HUES48 (cell line): ENCODE data around the gene BTBD7.
A peak's percentile ranks its signal among the peaks of the same experiment; 100 is the strongest.

Experiments
- H3K27ac ChIP-seq: one replicate; pipeline ENCODE4 v1.7.0; 2013; ENCODE audit warnings: low read depth, low read length, inconsistent platforms
- H3K27me3 ChIP-seq: 2 replicates; pipeline ENCODE4 v1.6.1; 2013; ENCODE audit warnings: mild to moderate bottlenecking, low read length; ENCODE audit not compliant: control insufficient read depth, insufficient read depth
- H3K36me3 ChIP-seq: 2 replicates; pipeline ENCODE4 v1.6.1; 2013; ENCODE audit warnings: low read length; ENCODE audit not compliant: control insufficient read depth, insufficient read depth
- H3K4me1 ChIP-seq: 2 replicates; pipeline ENCODE4 v1.6.1; 2013; ENCODE audit warnings: mild to moderate bottlenecking, low read length; ENCODE audit not compliant: control insufficient read depth, insufficient read depth
- H3K4me3 ChIP-seq: 2 replicates; pipeline ENCODE4 v1.5.1; 2013; ENCODE audit warnings: mild to moderate bottlenecking, low read depth, low read length
- H3K9ac ChIP-seq: 2 replicates; pipeline ENCODE4 v1.6.1; 2013; ENCODE audit warnings: mild to moderate bottlenecking, low read depth, low read length, moderate library complexity
- H3K9me3 ChIP-seq: 2 replicates; pipeline ENCODE4 v1.6.1; 2013; ENCODE audit warnings: low read length; ENCODE audit not compliant: control insufficient read depth, insufficient read depth

BTBD7 gene

DNA sequence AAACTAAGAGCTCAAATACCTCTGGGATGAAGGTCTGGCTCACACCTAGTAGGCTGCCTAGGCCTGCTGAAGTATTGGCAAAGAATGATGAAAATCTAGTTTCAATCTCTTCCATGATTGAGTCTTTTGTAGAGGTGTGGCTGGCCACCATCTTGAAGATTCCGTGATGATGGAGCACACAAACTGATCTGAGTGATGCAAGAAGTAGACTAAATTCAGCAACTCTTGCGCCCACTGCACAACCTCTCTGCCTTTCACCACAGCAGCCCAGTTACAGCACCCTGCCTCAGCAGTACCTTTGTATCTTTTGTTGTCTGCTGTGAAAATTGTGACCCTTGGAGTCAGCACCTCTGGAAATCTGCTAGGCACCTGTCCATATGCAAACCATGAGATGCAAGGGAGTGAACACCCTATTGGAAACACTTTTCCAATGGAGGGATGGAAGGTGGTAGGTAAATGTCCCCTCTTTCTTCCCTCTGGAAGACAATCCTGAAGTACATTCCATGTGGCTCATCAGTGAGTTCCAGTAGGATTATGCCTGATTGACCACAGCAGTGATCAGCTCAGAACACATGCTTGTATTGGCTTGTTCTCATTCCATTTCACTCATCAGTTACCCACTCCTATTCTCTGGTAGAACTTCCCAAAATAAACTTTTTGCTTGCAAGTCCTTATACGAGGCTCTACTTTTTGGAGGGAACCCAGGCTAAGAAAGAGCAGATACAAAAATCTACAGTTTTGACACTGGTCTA lies 58.6 kb downstream of the BTBD7 start:
- H3K4me1 ChIP-seq = no peaks in the 10 kb centered on the region; the same call in 1 of the 2 replicates
- H3K9ac ChIP-seq = no peak overlapping the region
- no peaks in the 10 kb centered on the region for H3K27me3 ChIP-seq
- H3K27ac ChIP-seq = no peak overlapping the region
- H3K4me3 ChIP-seq = no peak overlapping the region
- H3K9me3 ChIP-seq = no peaks in the 10 kb centered on the region
- no peaks in the 10 kb centered on the region for H3K36me3 ChIP-seq

DNA sequence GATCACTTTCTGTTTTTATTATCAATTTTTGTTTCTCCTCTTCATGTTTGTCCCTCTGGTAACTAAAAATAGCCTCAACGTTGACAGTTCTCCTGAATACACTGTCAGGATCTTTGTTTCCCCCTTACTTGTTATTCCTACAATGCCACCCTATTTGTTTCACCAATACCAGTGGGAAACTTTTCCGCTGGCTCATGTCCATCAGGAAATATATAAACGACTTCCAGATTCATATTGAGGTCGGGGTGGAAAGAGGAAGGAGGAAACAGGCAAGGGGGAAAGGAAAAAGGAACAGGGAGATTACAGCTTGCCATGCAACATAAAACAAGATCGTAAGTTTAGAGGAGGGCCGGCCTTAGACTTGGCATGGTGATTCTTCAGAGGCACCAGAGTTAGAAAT lies 61.7 kb downstream of the BTBD7 start:
- no peaks in the 10 kb centered on the region for H3K9me3 ChIP-seq
- no peak overlapping the region for H3K9ac ChIP-seq
- no peaks in the 10 kb centered on the region for H3K4me1 ChIP-seq
- H3K27ac ChIP-seq = no peak overlapping the region
- no peaks in the 10 kb centered on the region for H3K27me3 ChIP-seq
- H3K36me3 ChIP-seq = no peaks in the 10 kb centered on the region
- no peak overlapping the region for H3K4me3 ChIP-seq

DNA sequence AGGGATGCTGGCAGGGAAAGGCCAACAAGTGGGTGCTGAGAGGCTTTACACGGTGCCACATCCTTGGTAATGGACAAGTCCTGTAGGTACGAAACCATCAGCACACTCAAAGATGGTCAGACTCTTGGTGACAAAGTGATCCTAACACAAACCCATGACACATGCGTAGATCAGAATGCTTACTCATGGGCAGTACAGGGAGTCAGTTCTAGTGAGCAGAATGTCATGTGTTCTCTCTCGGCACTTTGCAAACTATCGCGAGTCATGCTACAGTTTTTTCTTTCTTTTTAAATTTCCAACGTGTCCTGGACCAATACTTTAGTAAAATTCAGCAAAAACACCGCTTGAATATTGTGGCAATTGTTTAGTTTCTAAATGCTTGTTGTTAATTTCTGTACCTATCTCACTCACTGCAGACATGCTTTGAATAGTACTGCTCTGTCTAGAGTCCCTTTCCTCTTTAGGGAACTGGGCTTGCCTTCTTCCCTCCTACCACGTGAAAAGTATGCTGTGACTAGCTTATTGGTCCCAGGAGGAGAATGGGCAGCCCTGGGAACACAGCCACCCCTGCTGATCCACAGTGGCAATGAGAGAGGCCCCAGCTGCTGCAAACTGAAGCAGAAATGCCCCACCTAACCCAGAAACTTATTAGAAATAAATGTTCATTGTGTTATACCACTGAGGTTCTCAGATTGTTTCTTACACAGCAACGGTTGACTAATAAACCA lies 63.3 kb downstream of the BTBD7 start:
- Histone ChIP-seq H3K9ac (no peak overlapping the region), H3K27me3 (no peaks in the 10 kb centered on the region), H3K36me3 (no peaks in the 10 kb centered on the region), H3K4me1 (no peaks in the 10 kb centered on the region), H3K4me3 (no peak overlapping the region), H3K9me3 (no peaks in the 10 kb centered on the region), H3K27ac (no peak overlapping the region)

DNA sequence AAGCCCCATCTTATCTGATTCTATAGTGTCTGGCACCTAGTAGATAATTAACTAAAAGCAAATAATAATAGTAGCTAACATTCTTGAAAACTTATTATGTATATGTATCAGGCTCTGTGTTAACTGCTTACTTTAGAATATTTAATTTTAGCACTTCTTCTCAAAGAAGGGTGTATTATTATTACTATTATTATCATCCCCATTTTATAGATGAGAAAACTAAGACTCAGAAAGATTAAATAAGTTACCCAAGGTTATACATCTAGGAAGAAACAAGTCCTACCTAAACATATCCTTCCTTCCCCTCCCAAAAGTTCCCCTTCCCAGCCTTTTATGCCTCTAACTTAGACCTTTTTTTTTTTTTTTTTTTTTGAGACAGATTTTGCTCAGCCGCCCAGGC lies 64.4 kb downstream of the BTBD7 start:
- Histone ChIP-seq H3K27me3 (no peaks in the 10 kb centered on the region), H3K9ac (no peak overlapping the region), H3K36me3 (peaks cover 5% of the 10 kb centered on the region), H3K9me3 (no peaks in the 10 kb centered on the region), H3K4me1 (no peaks in the 10 kb centered on the region), H3K27ac (no peak overlapping the region), H3K4me3 (no peak overlapping the region)

DNA sequence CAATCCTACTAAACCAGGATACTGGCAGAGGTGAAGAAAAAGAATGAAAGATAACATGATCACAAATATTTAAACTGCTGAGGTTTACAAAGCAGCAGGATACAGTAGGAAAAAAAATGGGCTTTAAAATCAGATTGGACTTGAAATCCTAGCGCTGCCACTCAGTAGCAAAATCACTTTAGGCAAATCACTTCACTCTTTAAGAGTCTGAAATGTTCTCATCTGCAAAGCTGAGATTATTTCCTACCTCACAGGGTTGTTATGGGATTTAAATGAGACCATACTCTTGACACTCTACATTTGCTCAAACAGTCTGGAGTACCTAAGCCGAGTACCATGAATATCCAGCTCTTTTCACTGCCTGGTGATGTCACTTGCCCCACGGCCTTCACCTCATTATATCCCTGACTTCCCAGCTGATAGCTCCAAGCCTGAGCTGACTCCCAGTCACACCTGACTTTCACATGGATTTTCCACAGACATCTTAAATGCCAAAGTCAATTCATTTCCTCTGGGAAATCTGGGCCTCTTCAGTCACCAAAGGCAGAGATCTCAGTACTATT lies 65.6 kb downstream of the BTBD7 start:
- peaks cover 14% of the 10 kb centered on the region for H3K36me3 ChIP-seq
- no peaks in the 10 kb centered on the region for H3K9me3 ChIP-seq
- H3K27ac ChIP-seq = peak overlapping the region; percentile 19
- no peak overlapping the region for H3K4me3 ChIP-seq
- no peak overlapping the region for H3K9ac ChIP-seq
- no peaks in the 10 kb centered on the region for H3K4me1 ChIP-seq
- H3K27me3 ChIP-seq = no peaks in the 10 kb centered on the region

DNA sequence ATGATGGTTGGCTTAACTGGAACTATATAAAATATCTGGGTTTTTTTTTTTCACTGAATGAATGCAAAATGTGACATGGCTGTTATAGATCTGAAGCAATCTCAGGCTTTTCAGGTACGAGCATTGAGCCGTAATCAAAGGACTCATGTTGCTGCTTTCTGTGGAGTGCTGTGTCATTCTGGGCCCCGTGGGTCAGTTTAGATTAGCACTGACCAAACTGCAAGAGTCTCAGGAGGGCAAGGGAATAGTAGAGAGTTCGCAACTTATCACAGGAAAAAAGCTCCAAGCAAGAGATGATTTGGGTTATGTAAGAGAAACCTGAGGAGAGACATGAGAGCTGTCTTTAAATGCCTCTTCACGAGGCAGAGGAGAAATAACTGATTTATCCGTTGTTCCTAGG lies 66.7 kb downstream of the BTBD7 start:
- Histone ChIP-seq H3K27me3 (no peaks in the 10 kb centered on the region), H3K4me3 (no peak overlapping the region), H3K4me1 (no peaks in the 10 kb centered on the region), H3K9ac (no peak overlapping the region), H3K27ac (no peak overlapping the region), H3K36me3 (peaks cover 22% of the 10 kb centered on the region), H3K9me3 (no peaks in the 10 kb centered on the region)

DNA sequence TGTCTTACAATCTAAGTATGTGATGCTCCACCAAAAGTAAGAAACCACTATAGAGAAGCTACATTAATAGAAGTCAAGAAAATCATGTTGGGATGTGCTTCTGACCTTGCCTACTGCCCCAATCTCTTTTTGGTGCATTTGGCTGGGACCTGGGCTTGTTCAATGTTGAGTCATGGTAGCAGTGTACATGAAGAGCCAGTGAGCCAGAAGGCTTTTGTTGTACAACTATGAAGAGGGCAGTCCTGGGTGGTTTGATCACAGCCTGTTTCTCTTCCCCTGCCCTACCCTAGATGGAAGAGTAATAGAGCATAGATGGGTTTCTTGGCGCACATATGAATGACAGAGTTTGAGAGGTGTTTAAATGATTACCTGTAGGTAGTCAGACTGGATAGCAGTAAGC lies 69.4 kb downstream of the BTBD7 start:
- H3K9ac ChIP-seq = no peak overlapping the region
- peaks cover 25% of the 10 kb centered on the region for H3K36me3 ChIP-seq
- H3K4me3 ChIP-seq = no peak overlapping the region

DNA sequence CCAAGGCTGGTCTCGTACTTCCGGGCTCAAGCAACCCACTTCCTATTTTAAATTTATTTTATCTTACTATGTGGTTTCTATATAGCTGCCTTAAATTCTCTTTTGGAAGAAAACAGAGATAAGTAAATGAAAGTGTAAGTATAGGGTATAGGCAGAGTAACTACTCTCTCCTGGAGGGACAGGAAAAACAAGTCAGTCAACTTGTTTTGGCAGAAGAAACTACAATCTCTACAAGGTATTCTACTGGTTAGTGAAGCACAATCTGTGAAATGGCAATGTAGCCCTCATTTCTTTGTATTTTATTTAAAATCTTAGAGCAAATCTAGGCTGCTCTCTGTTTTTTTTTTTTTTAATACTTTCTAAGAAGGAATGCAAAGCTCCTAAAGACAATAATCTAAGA lies 70.4 kb downstream of the BTBD7 start:
- H3K27ac ChIP-seq = no peak overlapping the region
- H3K9me3 ChIP-seq = no peaks in the 10 kb centered on the region
- H3K4me1 ChIP-seq = no peaks in the 10 kb centered on the region
- H3K9ac ChIP-seq = no peak overlapping the region
- peaks cover 25% of the 10 kb centered on the region for H3K36me3 ChIP-seq
- H3K4me3 ChIP-seq = no peak overlapping the region
- no peaks in the 10 kb centered on the region for H3K27me3 ChIP-seq

More for the DNA sequence above, 69.4 kb downstream of the BTBD7 start:
- Histone ChIP-seq H3K9me3 (no peaks in the 10 kb centered on the region), H3K4me1 (no peaks in the 10 kb centered on the region), H3K27ac (no peak overlapping the region), H3K27me3 (no peaks in the 10 kb centered on the region)

DNA sequence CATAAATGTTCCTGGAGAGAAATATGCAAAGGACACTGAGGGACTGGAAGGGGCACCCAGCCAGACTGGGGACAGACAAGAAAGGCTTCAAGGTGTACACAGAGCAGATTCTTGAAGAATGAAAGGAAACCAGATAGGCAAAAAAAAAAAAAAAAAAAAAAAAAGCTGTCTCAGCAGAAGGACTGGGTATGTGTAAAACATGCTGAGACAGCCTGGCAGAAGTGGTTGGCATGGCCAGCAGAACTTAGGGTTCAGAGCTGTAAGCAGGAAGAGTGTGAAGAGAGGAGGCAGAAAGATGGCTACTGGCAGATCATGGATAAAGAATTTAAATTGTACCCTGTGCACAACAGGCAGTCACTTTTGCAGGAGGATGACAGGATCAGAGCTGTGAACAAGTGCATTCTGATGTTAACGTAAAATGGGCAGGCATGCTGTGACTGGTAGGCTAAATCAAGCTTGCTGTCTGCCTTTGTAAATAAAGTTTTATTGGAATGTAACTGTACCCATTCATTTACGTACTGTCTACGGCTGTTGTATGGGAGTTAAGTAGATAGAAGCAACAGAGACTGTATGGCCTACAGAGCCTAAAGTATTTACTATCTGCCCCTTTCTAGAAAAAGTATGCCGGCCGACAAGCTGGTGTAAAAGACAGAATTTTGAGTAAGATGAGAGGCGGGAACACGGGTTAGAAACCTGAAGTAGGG lies 83.6 kb downstream of the BTBD7 start:
- peaks cover 4% of the 10 kb centered on the region; the same call in 1 of the 2 replicates for H3K4me1 ChIP-seq
- H3K27ac ChIP-seq = no peak overlapping the region
- H3K9ac ChIP-seq = no peak overlapping the region
- no peak overlapping the region for H3K4me3 ChIP-seq
- no peaks in the 10 kb centered on the region for H3K27me3 ChIP-seq
- H3K9me3 ChIP-seq = no peaks in the 10 kb centered on the region
- peaks cover 73% of the 10 kb centered on the region for H3K36me3 ChIP-seq

DNA sequence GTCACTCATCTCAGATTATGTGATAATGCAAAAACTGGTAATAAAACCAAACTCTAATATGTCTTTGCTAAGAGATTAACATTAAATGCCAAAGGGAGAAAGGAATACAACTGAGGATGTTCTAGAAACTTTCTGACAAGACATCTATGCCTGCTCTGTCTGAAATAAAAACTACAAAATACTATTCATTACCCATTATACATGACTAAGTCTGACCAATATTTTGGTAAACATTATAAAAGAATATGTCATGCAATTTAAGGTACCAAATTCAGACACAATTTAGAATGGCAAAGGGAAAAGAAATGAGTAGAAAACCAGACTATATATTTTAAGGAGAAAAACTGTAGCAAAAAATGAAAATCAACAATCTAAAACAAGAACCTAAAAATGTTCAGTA lies 86.3 kb downstream of the BTBD7 start:
- Histone ChIP-seq H3K4me1 (peaks cover 4% of the 10 kb centered on the region; the same call in 1 of the 2 replicates), H3K27me3 (no peaks in the 10 kb centered on the region), H3K27ac (no peak overlapping the region), H3K36me3 (peaks cover 73% of the 10 kb centered on the region), H3K9ac (no peak overlapping the region), H3K4me3 (no peak overlapping the region), H3K9me3 (no peaks in the 10 kb centered on the region)
